ENCODE measurements around the gene RFX7.
"Not testable (repeated sequence)": the region's sequence is repeated elsewhere in the genome, so short reads cannot be mapped to it uniquely, and the experiment has no call there.

DNA sequence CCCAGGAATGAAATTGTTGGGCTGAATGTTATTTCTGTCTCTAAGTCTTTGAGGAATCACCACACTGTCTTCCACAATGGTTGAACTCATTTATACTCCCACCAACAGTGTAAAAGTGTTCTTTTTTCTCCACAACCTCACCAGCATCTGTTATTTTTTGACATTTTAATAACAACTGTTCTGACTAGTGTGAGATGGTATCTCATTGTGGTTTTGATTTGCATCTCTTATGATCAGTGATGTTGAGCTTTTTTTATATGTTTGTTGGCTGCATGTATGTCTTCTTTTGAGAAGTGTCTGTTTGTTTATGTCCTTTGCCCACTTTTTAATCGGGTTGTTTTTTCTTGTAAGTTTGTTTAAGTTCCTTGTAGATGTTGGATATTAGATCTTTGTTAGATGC lies 13.6 kb upstream of the RFX7 start:
- TF ChIP-seq, protein P1, sequence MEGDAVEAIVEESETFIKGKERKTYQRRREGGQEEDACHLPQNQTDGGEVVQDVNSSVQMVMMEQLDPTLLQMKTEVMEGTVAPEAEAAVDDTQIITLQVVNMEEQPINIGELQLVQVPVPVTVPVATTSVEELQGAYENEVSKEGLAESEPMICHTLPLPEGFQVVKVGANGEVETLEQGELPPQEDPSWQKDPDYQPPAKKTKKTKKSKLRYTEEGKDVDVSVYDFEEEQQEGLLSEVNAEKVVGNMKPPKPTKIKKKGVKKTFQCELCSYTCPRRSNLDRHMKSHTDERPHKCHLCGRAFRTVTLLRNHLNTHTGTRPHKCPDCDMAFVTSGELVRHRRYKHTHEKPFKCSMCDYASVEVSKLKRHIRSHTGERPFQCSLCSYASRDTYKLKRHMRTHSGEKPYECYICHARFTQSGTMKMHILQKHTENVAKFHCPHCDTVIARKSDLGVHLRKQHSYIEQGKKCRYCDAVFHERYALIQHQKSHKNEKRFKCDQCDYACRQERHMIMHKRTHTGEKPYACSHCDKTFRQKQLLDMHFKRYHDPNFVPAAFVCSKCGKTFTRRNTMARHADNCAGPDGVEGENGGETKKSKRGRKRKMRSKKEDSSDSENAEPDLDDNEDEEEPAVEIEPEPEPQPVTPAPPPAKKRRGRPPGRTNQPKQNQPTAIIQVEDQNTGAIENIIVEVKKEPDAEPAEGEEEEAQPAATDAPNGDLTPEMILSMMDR (IDR thresholded peaks at IDR 0.05; ENCODE audit: insufficient read depth, low read length, poor library complexity, severe bottlenecking): not testable (repeated sequence)
- not testable (repeated sequence) for TF ChIP-seq EZH2phosphoT487 (conservative IDR thresholded peaks at IDR 0.05; ENCODE audit: low read length)

All from SU-DHL-6 (cell line).